GM12875 (cell line): ENCODE data around the gene IGSF1.

Experiments used
- H3K4me3 ChIP-seq: one replicate; pipeline ENCODE4 v1.5.1; 2011; ENCODE audit warnings: low read depth, low read length, control low read depth
- TF ChIP-seq, protein P1 (sequence below): IDR thresholded peaks from 2 replicates; pipeline ENCODE4 v1.5.1; 2011; ENCODE audit warnings: low read depth, mild to moderate bottlenecking, control low read depth, inconsistent platforms, low read length, moderate library complexity, borderline replicate concordance; ENCODE audit not compliant: insufficient read depth

IGSF1 gene

GRCh38 chrX:131289527-131289926, 421 bp upstream of the IGSF1 start:
- H3K4me3 ChIP-seq, result no peak overlapping the region
- TF ChIP-seq, protein P1, sequence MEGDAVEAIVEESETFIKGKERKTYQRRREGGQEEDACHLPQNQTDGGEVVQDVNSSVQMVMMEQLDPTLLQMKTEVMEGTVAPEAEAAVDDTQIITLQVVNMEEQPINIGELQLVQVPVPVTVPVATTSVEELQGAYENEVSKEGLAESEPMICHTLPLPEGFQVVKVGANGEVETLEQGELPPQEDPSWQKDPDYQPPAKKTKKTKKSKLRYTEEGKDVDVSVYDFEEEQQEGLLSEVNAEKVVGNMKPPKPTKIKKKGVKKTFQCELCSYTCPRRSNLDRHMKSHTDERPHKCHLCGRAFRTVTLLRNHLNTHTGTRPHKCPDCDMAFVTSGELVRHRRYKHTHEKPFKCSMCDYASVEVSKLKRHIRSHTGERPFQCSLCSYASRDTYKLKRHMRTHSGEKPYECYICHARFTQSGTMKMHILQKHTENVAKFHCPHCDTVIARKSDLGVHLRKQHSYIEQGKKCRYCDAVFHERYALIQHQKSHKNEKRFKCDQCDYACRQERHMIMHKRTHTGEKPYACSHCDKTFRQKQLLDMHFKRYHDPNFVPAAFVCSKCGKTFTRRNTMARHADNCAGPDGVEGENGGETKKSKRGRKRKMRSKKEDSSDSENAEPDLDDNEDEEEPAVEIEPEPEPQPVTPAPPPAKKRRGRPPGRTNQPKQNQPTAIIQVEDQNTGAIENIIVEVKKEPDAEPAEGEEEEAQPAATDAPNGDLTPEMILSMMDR, result no peak

- no peak overlapping the region for H3K4me3 ChIP-seq
These were observed 918 bp downstream of the IGSF1 start for GRCh38 chrX:131288188-131288587.

GRCh38 chrX:131287560-131288179, 1.4 kb downstream of the IGSF1 start:
- TF ChIP-seq, protein P1, result no peak
- H3K4me3 ChIP-seq, result no peak overlapping the region

More at GRCh38 chrX:131288188-131288587, 918 bp downstream of the IGSF1 start:
- TF ChIP-seq, protein P1, result no peak

- H3K4me3 ChIP-seq, result no peak overlapping the region
These were observed 9.5 kb downstream of the IGSF1 start for GRCh38 chrX:131279617-131280016.

DNA sequence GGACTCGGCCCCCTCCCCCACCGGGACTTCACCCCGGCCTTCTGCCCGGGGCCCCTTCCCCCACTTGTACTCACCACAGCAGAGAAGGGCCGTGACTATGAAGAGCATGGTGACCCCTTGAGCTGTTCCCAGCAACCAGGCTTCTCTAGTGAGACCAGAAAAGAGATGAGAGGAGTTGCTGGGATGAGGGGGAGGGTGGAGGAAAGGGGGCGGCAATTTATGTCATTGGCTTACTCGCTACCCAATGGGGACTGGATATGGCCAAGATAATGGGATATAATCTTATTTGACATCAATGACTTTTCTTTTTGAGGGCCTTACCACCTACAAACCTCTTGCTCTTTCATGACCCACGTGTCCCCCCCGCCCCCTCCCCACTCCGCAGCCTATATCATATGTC, 9.9 kb downstream of the IGSF1 start:
- TF ChIP-seq, protein P1, result no peak
- no peak overlapping the region for H3K4me3 ChIP-seq

More at GRCh38 chrX:131279617-131280016, 9.5 kb downstream of the IGSF1 start:
- TF ChIP-seq, protein P1, result no peak

- H3K4me3 ChIP-seq, result no peak overlapping the region
- TF ChIP-seq, protein P1, result no peak
These were observed 11.5 kb downstream of the IGSF1 start for GRCh38 chrX:131277543-131278136.

DNA sequence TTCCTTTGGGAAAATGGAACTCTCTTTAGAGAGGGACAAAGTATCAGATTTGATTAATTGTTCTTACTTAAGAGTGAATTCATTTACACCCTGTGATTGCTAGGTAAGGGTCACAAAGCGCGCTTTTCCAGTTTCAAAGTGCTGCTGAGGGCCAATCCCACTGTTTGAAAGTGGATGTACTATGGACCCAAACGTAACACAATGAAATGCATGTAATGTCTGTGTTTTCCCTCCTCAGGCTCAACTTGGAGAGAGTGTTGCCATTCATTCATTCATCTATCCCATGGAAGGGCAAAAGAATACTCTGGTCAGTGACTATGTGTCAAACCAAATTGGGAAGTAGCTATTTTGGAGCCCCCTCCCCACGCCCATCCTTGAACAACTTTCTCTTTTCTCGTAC, 16.1 kb downstream of the IGSF1 start:
- H3K4me3 ChIP-seq, result no peak overlapping the region
- TF ChIP-seq, protein P1, result no peak
